GF-D8 (cell line): Measurements from ENCODE around the gene PDGFB.

Experiments
- DNase-seq: peaks from one replicate; lab custom pipeline; 2025; lab: John Stamatoyannopoulos, UW

Gene PDGFB

GRCh38 chr22:39174498-39175352 lies 70.1 kb downstream of the PDGFB start:
- no peak for DNase-seq

- no peak for DNase-seq
Measured at GRCh38 chr22:39173787-39174497, 70.8 kb downstream of the PDGFB start.
